A549 (cell line): ENCODE measurements around the gene NCDN.
A peak's percentile ranks its signal among the peaks of the same experiment; 100 is the strongest.

ENCODE experiments used
- CEBPB ChIP-seq, 2 experiments: fragments of >200 bp in 1 of 2; sonication (Bioruptor Twin) in 1 of 2; formaldehyde crosslinking in 1 of 2; IDR thresholded peaks; 2 replicates each; pipeline ENCODE4 v1.6.1; 2012 to 2016
- CHD2 ChIP-seq: fragments of 150-350 bp; IDR thresholded peaks from 2 replicates; pipeline ENCODE4 v1.6.1; 2014; ENCODE audit warnings: low read length; ENCODE audit not compliant: partially characterized antibody
- CHD4 ChIP-seq: fragments of 200-600 bp; sonication (generic); IDR thresholded peaks from 2 replicates; pipeline ENCODE4 v1.6.1; 2016; ENCODE audit warnings: antibody characterized with exemption, mild to moderate bottlenecking, borderline replicate concordance
- ESRRA ChIP-seq: fragments of 150-350 bp; IDR thresholded peaks from 2 replicates; pipeline ENCODE4 v1.6.1; 2014; ENCODE audit warnings: mild to moderate bottlenecking, low read length, borderline replicate concordance
- HOXA7 ChIP-seq: fragments of 250-450 bp; sonication (Bioruptor Pico); IDR thresholded peaks from 2 replicates; pipeline ENCODE4 v1.5.0; 2020; ENCODE audit warnings: mild to moderate bottlenecking, moderate library complexity
- HOXB13 ChIP-seq: fragments of 250-450 bp; sonication (Bioruptor Pico); IDR thresholded peaks from 2 replicates; pipeline ENCODE4 v1.5.0; 2020; ENCODE audit warnings: low read depth, mild to moderate bottlenecking, moderate library complexity
- MYC ChIP-seq: IDR thresholded peaks from 2 replicates; pipeline ENCODE4 v1.6.1; 2012; ENCODE audit warnings: mild to moderate bottlenecking, inconsistent platforms, low read length, improper control_type of control experiment, borderline replicate concordance
- POLR2A ChIP-seq: IDR thresholded peaks from 2 replicates; pipeline ENCODE4 v1.6.1; 2012; ENCODE audit warnings: mild to moderate bottlenecking, low read length
- POLR2AphosphoS2 ChIP-seq: conservative IDR thresholded peaks from 2 replicates; pipeline ENCODE4 v1.6.1; 2012; ENCODE audit warnings: low read length, improper control_type of control experiment, inconsistent platforms
- RFX5 ChIP-seq: fragments of 450-650 bp; IDR thresholded peaks from 2 replicates; pipeline ENCODE4 v1.7.1; 2014; ENCODE audit warnings: antibody characterized with exemption, mild to moderate bottlenecking, moderate library complexity
- ZFP36 ChIP-seq: fragments of 450-650 bp; IDR thresholded peaks from 2 replicates; pipeline ENCODE4 v1.6.1; 2014; ENCODE audit warnings: borderline replicate concordance; ENCODE audit not compliant: partially characterized antibody
- TF ChIP-seq, protein P1 (sequence below): fragments of >200 bp; sonication (Bioruptor Twin); formaldehyde crosslinking; IDR thresholded peaks from 3 replicates; pipeline ENCODE4 v1.5.1; 2016
- TF ChIP-seq, protein P2 (sequence below): IDR thresholded peaks from 2 replicates; pipeline ENCODE4 v1.6.1; 2012
- TF ChIP-seq, protein P3 (sequence below): fragments of 250-450 bp; sonication (Bioruptor Pico); IDR thresholded peaks from 2 replicates; pipeline ENCODE4 v1.5.0; 2020; ENCODE audit warnings: low read depth, mild to moderate bottlenecking, moderate library complexity

DNA sequence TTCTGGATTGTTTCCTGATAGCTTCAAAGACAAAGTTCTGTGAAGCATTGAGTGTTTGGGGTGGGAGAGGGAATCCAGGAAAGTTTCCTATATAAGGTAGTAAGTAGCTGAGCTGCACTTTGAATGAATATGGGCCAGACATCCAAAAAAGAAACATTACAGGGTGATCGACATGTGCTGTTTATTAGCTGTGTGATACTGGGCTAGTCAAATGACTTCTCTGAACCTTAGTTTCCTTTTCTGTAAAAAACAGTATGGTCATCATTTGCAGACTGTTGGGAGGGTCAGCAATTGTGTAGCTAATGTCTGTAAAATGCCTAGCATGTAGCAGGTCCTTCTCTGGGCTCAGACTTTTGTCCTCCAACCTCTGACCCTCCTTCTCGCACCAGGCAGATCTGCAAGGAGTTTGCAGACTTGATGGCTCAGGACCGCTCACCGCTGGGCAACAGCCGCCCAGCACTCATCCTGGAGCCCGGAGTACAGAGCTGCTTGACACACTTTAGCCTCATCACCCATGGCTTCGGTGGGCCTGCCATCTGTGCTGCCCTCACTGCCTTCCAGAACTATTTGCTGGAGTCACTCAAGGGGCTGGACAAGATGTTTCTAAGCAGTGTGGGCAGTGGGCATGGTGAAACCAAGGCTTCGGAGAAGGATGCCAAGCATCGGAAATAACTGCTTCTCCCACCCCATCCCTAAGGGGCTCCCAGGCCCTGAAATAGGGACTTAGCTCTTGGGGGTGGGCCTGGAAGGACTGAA, 36.6 kb downstream of the NCDN start:
- TF ChIP-seq ZFP36 (peak; percentile 7), CEBPB (IDR thresholded peaks at IDR 0.05) (no peak), POLR2AphosphoS2 (no peak), HOXB13 (CRISPR knock-in tag) (no peak), POLR2A (no peak), ESRRA (no peak), CHD2 (no peak), MYC (no peak), CHD4 (no peak), HOXA7 (no peak), RFX5 (no peak)
- TF ChIP-seq, protein P1, sequence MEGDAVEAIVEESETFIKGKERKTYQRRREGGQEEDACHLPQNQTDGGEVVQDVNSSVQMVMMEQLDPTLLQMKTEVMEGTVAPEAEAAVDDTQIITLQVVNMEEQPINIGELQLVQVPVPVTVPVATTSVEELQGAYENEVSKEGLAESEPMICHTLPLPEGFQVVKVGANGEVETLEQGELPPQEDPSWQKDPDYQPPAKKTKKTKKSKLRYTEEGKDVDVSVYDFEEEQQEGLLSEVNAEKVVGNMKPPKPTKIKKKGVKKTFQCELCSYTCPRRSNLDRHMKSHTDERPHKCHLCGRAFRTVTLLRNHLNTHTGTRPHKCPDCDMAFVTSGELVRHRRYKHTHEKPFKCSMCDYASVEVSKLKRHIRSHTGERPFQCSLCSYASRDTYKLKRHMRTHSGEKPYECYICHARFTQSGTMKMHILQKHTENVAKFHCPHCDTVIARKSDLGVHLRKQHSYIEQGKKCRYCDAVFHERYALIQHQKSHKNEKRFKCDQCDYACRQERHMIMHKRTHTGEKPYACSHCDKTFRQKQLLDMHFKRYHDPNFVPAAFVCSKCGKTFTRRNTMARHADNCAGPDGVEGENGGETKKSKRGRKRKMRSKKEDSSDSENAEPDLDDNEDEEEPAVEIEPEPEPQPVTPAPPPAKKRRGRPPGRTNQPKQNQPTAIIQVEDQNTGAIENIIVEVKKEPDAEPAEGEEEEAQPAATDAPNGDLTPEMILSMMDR: no peak
- TF ChIP-seq, protein P2, sequence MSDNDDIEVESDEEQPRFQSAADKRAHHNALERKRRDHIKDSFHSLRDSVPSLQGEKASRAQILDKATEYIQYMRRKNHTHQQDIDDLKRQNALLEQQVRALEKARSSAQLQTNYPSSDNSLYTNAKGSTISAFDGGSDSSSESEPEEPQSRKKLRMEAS: no peak
- TF ChIP-seq, protein P3, sequence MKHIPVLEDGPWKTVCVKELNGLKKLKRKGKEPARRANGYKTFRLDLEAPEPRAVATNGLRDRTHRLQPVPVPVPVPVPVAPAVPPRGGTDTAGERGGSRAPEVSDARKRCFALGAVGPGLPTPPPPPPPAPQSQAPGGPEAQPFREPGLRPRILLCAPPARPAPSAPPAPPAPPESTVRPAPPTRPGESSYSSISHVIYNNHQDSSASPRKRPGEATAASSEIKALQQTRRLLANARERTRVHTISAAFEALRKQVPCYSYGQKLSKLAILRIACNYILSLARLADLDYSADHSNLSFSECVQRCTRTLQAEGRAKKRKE (CRISPR knock-in tag): no peak
